Prostate gland (tissue), 2 donors: Measurements from ENCODE around the gene ADAMTS10.

ENCODE experiments used
- POLR2A ChIP-seq: fragments of 450-650 bp; IDR thresholded peaks from one replicate; pipeline ENCODE4 v1.6.1; 2016; ENCODE audit warnings: antibody characterized with exemption, mild to moderate bottlenecking
- POLR2AphosphoS5 ChIP-seq: sonication (generic); formaldehyde crosslinking; IDR thresholded peaks from one replicate; pipeline ENCODE4 v1.6.1; 2017; ENCODE audit warnings: antibody characterized with exemption
- TF ChIP-seq, protein P1 (sequence below), 4 experiments: fragments of 200-600 bp in 2 of 4; fragments of 450-650 bp in 2 of 4; sonication (generic) in 2 of 4; IDR thresholded peaks; 1 replicate in 3 of 4; 2 replicates in 1 of 4; pipeline ENCODE4 v1.5.1; 2016 to 2019; ENCODE audit warnings: antibody characterized with exemption in 4 of 4, mild to moderate bottlenecking in 2 of 4, moderate library complexity in 2 of 4

GRCh38 chr19:8593931-8594330 is 16.6 kb downstream of the ADAMTS10 start:
- TF ChIP-seq, protein P1, sequence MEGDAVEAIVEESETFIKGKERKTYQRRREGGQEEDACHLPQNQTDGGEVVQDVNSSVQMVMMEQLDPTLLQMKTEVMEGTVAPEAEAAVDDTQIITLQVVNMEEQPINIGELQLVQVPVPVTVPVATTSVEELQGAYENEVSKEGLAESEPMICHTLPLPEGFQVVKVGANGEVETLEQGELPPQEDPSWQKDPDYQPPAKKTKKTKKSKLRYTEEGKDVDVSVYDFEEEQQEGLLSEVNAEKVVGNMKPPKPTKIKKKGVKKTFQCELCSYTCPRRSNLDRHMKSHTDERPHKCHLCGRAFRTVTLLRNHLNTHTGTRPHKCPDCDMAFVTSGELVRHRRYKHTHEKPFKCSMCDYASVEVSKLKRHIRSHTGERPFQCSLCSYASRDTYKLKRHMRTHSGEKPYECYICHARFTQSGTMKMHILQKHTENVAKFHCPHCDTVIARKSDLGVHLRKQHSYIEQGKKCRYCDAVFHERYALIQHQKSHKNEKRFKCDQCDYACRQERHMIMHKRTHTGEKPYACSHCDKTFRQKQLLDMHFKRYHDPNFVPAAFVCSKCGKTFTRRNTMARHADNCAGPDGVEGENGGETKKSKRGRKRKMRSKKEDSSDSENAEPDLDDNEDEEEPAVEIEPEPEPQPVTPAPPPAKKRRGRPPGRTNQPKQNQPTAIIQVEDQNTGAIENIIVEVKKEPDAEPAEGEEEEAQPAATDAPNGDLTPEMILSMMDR (IDR thresholded peaks at IDR 0.05): no peak
- TF ChIP-seq POLR2A (no peak), POLR2AphosphoS5 (no peak)
